Right lobe of liver (tissue), 4 donors: ENCODE measurements around the gene ECM2.

Experiments used
- POLR2A ChIP-seq: fragments of 450-650 bp; IDR thresholded peaks from one replicate; pipeline ENCODE4 v1.6.1; 2017; ENCODE audit warnings: antibody characterized with exemption, mild to moderate bottlenecking
- TF ChIP-seq, protein P1 (sequence below), 4 donors: fragments of 200-600 bp in 3 of 4; fragments of 450-650 bp in 1 of 4; IDR thresholded peaks; one replicate each; pipeline versions ENCODE4 v1.5.1 to v1.8.0; 2016 to 2022; ENCODE audit warnings: antibody characterized with exemption in 4 of 4, mild to moderate bottlenecking in 2 of 4
- donor health status: DM: no; HTN: no; CAD: no.
- donor health status: DM: no; HTN: no; CAD: no.
- donor health status: DM: no; HTN: yes; CAD: no.

DNA sequence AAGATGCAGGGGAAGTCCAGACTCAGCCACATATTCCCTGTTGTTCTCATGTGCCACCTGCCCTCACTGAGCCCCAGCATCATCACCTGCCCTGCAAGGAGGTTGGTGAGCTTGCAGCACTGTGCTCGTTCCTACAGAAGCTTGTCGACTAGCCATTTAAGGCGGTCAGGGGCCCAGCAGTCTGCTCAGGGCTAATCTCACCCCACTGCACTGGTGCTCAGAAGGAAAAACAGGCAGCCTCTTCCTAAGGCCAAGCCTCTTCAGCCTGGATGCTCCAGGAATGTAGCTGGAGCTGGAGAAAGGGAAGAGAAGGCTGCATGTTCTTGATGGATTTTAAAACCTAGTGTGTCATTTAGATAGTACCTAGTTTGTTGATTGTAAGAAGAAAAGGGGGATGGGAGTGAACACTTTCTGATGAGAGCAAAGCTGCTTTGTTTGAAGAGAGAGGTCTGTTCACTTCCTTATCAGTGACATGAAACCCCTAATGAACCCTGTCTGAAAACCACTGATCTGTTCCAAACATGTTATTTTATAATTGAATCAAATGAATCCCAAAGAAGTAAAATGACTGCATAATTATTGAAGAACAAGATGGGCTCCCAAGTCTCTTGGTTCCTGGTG lies 42.9 kb downstream of the ECM2 start:
- TF ChIP-seq, protein P1, sequence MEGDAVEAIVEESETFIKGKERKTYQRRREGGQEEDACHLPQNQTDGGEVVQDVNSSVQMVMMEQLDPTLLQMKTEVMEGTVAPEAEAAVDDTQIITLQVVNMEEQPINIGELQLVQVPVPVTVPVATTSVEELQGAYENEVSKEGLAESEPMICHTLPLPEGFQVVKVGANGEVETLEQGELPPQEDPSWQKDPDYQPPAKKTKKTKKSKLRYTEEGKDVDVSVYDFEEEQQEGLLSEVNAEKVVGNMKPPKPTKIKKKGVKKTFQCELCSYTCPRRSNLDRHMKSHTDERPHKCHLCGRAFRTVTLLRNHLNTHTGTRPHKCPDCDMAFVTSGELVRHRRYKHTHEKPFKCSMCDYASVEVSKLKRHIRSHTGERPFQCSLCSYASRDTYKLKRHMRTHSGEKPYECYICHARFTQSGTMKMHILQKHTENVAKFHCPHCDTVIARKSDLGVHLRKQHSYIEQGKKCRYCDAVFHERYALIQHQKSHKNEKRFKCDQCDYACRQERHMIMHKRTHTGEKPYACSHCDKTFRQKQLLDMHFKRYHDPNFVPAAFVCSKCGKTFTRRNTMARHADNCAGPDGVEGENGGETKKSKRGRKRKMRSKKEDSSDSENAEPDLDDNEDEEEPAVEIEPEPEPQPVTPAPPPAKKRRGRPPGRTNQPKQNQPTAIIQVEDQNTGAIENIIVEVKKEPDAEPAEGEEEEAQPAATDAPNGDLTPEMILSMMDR (IDR thresholded peaks at IDR 0.05), result no peak
- TF ChIP-seq POLR2A, result no peak
